ENCODE data around the gene BOC.

DNA sequence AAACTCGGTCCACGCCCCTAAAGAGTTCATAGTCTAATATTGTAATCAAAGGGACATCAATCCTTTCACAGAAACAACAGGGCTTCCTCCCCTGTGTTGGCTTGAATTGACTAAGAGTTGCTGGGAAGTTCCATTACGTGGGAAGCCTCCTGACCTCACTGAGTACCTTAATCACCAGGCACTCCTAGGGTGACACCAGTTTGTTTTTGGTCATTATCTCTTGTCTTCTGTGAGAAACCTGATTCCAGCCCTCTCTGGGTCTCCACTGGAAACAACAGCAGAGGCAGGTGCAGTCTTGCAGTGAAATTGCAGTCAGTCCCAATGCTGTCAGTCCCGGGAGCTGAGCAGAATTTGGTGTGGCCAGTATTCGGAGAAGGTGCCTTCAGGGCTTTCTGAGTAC is 55.4 kb downstream of the BOC start:
- TF ChIP-seq, protein P1, sequence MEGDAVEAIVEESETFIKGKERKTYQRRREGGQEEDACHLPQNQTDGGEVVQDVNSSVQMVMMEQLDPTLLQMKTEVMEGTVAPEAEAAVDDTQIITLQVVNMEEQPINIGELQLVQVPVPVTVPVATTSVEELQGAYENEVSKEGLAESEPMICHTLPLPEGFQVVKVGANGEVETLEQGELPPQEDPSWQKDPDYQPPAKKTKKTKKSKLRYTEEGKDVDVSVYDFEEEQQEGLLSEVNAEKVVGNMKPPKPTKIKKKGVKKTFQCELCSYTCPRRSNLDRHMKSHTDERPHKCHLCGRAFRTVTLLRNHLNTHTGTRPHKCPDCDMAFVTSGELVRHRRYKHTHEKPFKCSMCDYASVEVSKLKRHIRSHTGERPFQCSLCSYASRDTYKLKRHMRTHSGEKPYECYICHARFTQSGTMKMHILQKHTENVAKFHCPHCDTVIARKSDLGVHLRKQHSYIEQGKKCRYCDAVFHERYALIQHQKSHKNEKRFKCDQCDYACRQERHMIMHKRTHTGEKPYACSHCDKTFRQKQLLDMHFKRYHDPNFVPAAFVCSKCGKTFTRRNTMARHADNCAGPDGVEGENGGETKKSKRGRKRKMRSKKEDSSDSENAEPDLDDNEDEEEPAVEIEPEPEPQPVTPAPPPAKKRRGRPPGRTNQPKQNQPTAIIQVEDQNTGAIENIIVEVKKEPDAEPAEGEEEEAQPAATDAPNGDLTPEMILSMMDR (IDR thresholded peaks at IDR 0.05) = no peak
- no peak for TF ChIP-seq POLR2AphosphoS5 (IDR thresholded peaks at IDR 0.05)

All from breast epithelium (tissue), 3 donors.